Measurements from ENCODE around the gene ELP2. TPM values are rescaled to one million over a fixed set of nuclear protein-coding genes. Genes with fewer than 3 reads are reported as not detected.

Gene ELP2
- total RNA-seq, 1 experiment from 2014 or later: 47.3 TPM

DNA sequence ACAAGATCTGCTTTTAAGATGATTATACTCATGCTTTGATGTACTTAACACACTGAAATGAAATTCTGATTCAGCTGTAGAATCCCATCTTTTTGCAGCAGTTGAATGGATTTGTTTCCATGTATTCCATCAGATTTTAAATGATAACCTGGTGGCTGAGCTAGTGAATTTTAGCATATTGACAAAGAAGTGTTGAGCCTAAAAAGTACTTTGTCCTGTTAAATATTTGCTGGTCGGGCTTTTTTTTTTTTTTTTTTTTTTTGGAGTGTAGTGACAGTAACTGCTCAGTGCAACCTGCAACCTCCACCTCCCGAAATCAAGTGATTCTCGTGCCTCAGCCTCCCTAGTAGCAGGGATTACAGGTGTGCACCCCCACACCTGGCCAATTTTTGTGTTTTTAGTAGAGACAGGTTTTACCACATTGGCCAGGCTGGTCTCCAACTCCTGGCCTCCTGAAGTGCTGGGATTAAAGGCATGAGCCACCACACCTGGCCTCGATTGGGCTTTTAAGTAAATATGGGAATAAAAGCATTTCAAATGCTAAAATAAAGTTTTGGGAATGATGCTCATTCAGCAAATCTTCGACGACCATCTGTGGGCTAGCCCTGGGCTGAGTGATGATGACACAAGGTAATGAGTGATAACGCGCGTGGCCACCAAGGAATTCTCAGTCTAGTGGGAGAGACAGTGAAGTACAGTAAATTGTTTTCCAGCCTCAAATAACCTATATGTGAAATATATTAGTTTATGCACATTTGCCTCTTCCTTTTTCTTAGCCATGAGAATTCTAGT, 2.2 kb downstream of the ELP2 start:
- POLR2A ChIA-PET (ENCODE audit: unreplicated experiment): no interaction called here
- BruUV-seq (replicated peaks): TSS peak; percentile 3
- H3F3A ChIP-seq (ENCODE audit: low read length, unreplicated experiment): no peaks in the 10 kb centered on the region
- peak overlapping the region; percentile 96 for H3K4me2 ChIP-seq (ENCODE audit: low read length)
- no peaks in the 10 kb centered on the region for H3K36me3 ChIP-seq (ENCODE audit: low read depth, low read length)
- ATAC-seq (no peak), DNase-seq (no peak)
- TF ChIP-seq EZH2 (IDR thresholded peaks at IDR 0.05; ENCODE audit: low read length, unreplicated experiment) (no peak), EZH2phosphoT487 (IDR thresholded peaks at IDR 0.05; ENCODE audit: borderline replicate concordance, low read length) (no peak)
- TF ChIP-seq, protein P1, sequence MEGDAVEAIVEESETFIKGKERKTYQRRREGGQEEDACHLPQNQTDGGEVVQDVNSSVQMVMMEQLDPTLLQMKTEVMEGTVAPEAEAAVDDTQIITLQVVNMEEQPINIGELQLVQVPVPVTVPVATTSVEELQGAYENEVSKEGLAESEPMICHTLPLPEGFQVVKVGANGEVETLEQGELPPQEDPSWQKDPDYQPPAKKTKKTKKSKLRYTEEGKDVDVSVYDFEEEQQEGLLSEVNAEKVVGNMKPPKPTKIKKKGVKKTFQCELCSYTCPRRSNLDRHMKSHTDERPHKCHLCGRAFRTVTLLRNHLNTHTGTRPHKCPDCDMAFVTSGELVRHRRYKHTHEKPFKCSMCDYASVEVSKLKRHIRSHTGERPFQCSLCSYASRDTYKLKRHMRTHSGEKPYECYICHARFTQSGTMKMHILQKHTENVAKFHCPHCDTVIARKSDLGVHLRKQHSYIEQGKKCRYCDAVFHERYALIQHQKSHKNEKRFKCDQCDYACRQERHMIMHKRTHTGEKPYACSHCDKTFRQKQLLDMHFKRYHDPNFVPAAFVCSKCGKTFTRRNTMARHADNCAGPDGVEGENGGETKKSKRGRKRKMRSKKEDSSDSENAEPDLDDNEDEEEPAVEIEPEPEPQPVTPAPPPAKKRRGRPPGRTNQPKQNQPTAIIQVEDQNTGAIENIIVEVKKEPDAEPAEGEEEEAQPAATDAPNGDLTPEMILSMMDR (conservative IDR thresholded peaks at IDR 0.05; ENCODE audit: low read depth, low read length): no peak
- peaks cover 10% of the 10 kb centered on the region; the same call in 1 of the 2 replicates for H4K20me1 ChIP-seq (ENCODE audit: low read length)
- H3K9me2 ChIP-seq (replicated peaks; ENCODE audit: low read length): no peaks in the 10 kb centered on the region
- CTCF ChIA-PET: no interaction called here
- peak overlapping the region; percentile 87 for H3K4me3 ChIP-seq (ENCODE audit: low read length)
- H3K27me3 ChIP-seq (ENCODE audit: low read length): no peaks in the 10 kb centered on the region
- peaks cover 56% of the 10 kb centered on the region for H3K79me2 ChIP-seq (ENCODE audit: low read length)
- no peak overlapping the region for H2AFZ ChIP-seq (ENCODE audit: low read length)
- no peak overlapping the region for H3K9ac ChIP-seq (ENCODE audit: low read length)
- no peaks in the 10 kb centered on the region for H3K9me3 ChIP-seq (ENCODE audit: low read length)
- 0 out of 2 replicates have a peak, but pooled peaks cover 3% of the 10 kb centered on the region for H3K4me1 ChIP-seq (ENCODE audit: insufficient read depth, low read length)
- H3K27ac ChIP-seq (ENCODE audit: low read length): no peak overlapping the region
- intact Hi-C loops (cut with micrococcal nuclease): no loop called here

DNA sequence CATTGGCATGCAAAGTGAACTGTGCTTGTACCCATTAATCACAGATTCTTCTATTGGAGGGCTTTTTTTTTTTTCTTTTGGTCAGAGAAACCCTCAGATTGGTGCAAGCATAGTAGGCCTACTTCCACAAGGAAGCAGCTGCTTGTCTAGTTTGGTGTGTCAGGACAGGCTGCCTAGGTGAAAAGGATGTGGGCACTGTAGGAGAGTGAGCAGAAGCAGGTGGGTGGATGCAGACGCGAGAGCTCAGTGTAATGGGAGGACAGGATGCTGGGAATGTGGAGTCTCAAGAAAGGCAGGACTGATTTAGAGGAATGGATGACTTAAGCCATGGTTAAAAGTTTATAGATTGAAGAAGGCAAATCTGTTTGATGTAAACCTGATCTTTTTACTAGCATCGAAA, 3.1 kb downstream of the ELP2 start:
- no peak overlapping the region for H2AFZ ChIP-seq (ENCODE audit: low read length)
- H3K4me1 ChIP-seq (ENCODE audit: insufficient read depth, low read length): 0 out of 2 replicates have a peak, but pooled peaks cover 3% of the 10 kb centered on the region
- POLR2A ChIA-PET (ENCODE audit: unreplicated experiment): interaction anchor here (0.5 kb wide), 1 partner anchor 22 kb away, joined by 3 read pairs; no protein-coding TSS in a partner anchor
- CTCF ChIA-PET: no interaction called here
- no peak for TF ChIP-seq EZH2 (IDR thresholded peaks at IDR 0.05; ENCODE audit: low read length, unreplicated experiment)
- TF ChIP-seq, protein P1 (conservative IDR thresholded peaks at IDR 0.05; ENCODE audit: low read depth, low read length): no peak
- no peak for TF ChIP-seq EZH2phosphoT487 (IDR thresholded peaks at IDR 0.05; ENCODE audit: borderline replicate concordance, low read length)
- H3K9ac ChIP-seq (ENCODE audit: low read length): no peak overlapping the region
- no peaks in the 10 kb centered on the region for H3K9me3 ChIP-seq (ENCODE audit: low read length)
- no peak for ATAC-seq
- no peaks in the 10 kb centered on the region for H3F3A ChIP-seq (ENCODE audit: low read length, unreplicated experiment)
- no peak overlapping the region for H3K27ac ChIP-seq (ENCODE audit: low read length)
- H4K20me1 ChIP-seq (ENCODE audit: low read length): peaks cover 10% of the 10 kb centered on the region; the same call in 1 of the 2 replicates
- no peak overlapping the region for H3K4me2 ChIP-seq (ENCODE audit: low read length)
- H3K79me2 ChIP-seq (ENCODE audit: low read length): peaks cover 55% of the 10 kb centered on the region
- H3K27me3 ChIP-seq (ENCODE audit: low read length): no peaks in the 10 kb centered on the region
- DNase-seq: no peak
- intact Hi-C loops (cut with micrococcal nuclease): no loop called here
- H3K9me2 ChIP-seq (replicated peaks; ENCODE audit: low read length): no peaks in the 10 kb centered on the region
- no peak overlapping the region for H3K4me3 ChIP-seq (ENCODE audit: low read length)
- H3K36me3 ChIP-seq (ENCODE audit: low read depth, low read length): no peaks in the 10 kb centered on the region
- BruUV-seq (replicated peaks): no TSS peak

DNA sequence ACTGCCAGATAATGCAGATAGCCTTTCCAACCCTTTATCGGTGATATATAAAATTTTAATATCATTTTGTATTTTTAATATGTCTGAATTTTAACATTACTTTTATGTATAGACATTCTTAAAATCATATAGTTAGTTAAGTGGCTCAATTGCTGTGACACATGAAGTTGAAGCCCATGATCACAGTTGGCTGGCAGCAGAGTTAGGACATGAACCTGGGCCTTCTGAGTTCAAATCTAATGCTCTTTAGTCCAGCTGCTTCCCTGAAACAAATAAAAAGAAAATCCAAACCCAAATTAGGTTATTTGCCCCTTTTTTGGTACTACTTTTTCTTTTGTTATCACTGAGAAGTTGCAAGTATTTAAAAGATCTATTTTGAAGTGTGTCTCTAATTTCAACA, 5.6 kb downstream of the ELP2 start:
- intact Hi-C loops (cut with micrococcal nuclease): no loop called here
- TF ChIP-seq, protein P1 (conservative IDR thresholded peaks at IDR 0.05; ENCODE audit: low read depth, low read length): no peak
- TF ChIP-seq EZH2 (IDR thresholded peaks at IDR 0.05; ENCODE audit: low read length, unreplicated experiment): no peak
- TF ChIP-seq EZH2phosphoT487 (IDR thresholded peaks at IDR 0.05; ENCODE audit: borderline replicate concordance, low read length): no peak
- POLR2A ChIA-PET (ENCODE audit: unreplicated experiment): no interaction called here
- Histone ChIP-seq H3K4me1 (ENCODE audit: insufficient read depth, low read length) (no peaks in the 10 kb centered on the region), H3K9me2 (replicated peaks; ENCODE audit: low read length) (no peaks in the 10 kb centered on the region), H3K4me2 (ENCODE audit: low read length) (no peak overlapping the region), H3K9ac (ENCODE audit: low read length) (no peak overlapping the region), H3K9me3 (ENCODE audit: low read length) (no peaks in the 10 kb centered on the region), H3K27me3 (ENCODE audit: low read length) (no peaks in the 10 kb centered on the region), H3K36me3 (ENCODE audit: low read depth, low read length) (peaks cover 4% of the 10 kb centered on the region; the same call in 1 of the 2 replicates), H3K4me3 (ENCODE audit: low read length) (no peak overlapping the region), H3F3A (ENCODE audit: low read length, unreplicated experiment) (no peaks in the 10 kb centered on the region), H3K79me2 (ENCODE audit: low read length) (peaks cover 43% of the 10 kb centered on the region), H2AFZ (ENCODE audit: low read length) (no peak overlapping the region), H4K20me1 (ENCODE audit: low read length) (peaks cover 6% of the 10 kb centered on the region; the same call in 1 of the 2 replicates), H3K27ac (ENCODE audit: low read length) (no peak overlapping the region)
- no peak for DNase-seq
- no TSS peak for BruUV-seq (replicated peaks)
- ATAC-seq: no peak
- CTCF ChIA-PET: no interaction called here
